ENCODE results near the gene DYRK4. TPM values are rescaled to one million over a fixed set of nuclear protein-coding genes. Genes with fewer than 3 reads are reported as not detected.

DYRK4 gene
- total RNA-seq, 1 donor from 2014 or later = 19.4 TPM

DNA sequence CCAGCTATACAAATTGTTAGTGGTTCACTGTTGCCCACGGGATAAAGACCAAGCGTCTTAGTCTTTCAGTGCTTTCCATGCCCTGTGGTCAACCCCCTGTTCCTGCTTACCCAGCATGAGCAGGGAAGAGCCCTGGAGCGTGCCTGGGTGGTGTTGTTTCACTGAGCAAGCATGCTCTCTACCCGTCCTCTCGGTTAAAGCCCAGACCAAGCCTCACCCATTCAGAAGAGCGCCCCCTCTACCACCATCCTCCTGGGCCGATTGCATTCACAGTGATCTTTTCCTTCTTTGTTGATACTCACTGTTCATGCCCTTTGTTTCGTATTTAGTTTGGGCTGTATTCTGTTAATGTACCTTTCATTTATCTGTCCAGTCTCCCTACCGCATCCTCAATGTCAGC is 25.1 kb downstream of the DYRK4 start:
- Histone ChIP-seq H3K4me1 (no peaks in the 10 kb centered on the region), H3K4me3 (no peak overlapping the region), H3K27me3 (no peaks in the 10 kb centered on the region), H3K27ac (no peak overlapping the region), H3K36me3 (no peaks in the 10 kb centered on the region), H3K9me3 (no peaks in the 10 kb centered on the region)
- no peak for TF ChIP-seq POLR2A (IDR thresholded peaks at IDR 0.05)
- TF ChIP-seq POLR2AphosphoS5 (IDR thresholded peaks at IDR 0.05; ENCODE audit: insufficient read depth in 1 of 2, low read depth in 1 of 2) = no peak
- TF ChIP-seq, protein P1, sequence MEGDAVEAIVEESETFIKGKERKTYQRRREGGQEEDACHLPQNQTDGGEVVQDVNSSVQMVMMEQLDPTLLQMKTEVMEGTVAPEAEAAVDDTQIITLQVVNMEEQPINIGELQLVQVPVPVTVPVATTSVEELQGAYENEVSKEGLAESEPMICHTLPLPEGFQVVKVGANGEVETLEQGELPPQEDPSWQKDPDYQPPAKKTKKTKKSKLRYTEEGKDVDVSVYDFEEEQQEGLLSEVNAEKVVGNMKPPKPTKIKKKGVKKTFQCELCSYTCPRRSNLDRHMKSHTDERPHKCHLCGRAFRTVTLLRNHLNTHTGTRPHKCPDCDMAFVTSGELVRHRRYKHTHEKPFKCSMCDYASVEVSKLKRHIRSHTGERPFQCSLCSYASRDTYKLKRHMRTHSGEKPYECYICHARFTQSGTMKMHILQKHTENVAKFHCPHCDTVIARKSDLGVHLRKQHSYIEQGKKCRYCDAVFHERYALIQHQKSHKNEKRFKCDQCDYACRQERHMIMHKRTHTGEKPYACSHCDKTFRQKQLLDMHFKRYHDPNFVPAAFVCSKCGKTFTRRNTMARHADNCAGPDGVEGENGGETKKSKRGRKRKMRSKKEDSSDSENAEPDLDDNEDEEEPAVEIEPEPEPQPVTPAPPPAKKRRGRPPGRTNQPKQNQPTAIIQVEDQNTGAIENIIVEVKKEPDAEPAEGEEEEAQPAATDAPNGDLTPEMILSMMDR (IDR thresholded peaks at IDR 0.05) = no peak
- DNase-seq (ENCODE audit: extremely low spot score in 2 of 2) = peak in 1 of 2 donors; percentile 16
- intact Hi-C loops (cut with DNase I) = no loop called here

DNA sequence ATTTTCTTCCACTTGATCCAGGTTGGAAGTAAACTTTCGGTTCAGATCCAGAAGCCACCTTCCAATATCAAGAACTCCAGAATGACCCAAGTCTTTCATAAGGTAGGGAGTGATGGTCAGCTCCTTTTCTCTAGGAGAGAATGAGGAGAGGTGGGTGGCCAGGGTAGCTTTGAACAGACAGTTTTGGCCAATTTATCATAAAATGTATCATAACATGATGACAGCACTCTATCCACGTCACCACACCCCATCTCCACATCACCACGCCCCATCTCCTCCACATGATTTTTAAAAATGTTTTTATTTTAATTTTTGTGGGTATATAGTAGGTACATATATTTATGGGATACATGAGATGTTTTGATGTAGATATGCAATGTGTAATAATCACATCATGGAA is 26.9 kb downstream of the DYRK4 start:
- Histone ChIP-seq H3K4me1 (no peaks in the 10 kb centered on the region), H3K9me3 (no peaks in the 10 kb centered on the region), H3K27ac (no peak overlapping the region), H3K4me3 (no peak overlapping the region), H3K27me3 (no peaks in the 10 kb centered on the region), H3K36me3 (no peaks in the 10 kb centered on the region)
- DNase-seq (ENCODE audit: extremely low spot score in 2 of 2) = no peak
- no peak for TF ChIP-seq POLR2AphosphoS5 (IDR thresholded peaks at IDR 0.05; ENCODE audit: insufficient read depth in 1 of 2, low read depth in 1 of 2)
- TF ChIP-seq, protein P1 (IDR thresholded peaks at IDR 0.05) = no peak
- no peak for TF ChIP-seq POLR2A (IDR thresholded peaks at IDR 0.05)
- intact Hi-C loops (cut with DNase I) = no loop called here

DNA sequence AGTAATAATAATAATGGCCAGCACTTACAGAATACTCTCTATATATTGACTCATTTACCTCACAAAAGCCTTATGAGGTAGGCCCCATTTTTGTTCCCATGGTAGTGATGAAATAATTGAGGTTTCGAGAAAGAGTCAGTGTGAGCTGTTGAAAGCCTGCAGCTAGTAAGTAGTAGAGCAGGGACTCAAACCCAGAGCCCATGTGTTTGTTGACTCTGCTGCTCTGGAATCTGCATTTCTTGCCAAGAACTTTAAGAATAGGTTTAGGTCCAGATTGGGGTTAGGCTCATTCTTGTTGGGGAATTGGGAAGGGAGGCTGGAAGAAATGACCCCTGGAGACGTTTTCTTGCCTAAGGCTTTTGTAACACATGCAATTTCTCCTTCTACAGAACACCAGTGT is 27.9 kb downstream of the DYRK4 start:
- no peak overlapping the region for H3K27ac ChIP-seq
- intact Hi-C loops (cut with DNase I) = no loop called here
- H3K9me3 ChIP-seq = no peaks in the 10 kb centered on the region
- no peaks in the 10 kb centered on the region for H3K27me3 ChIP-seq
- DNase-seq (ENCODE audit: extremely low spot score in 2 of 2) = no peak
- H3K4me3 ChIP-seq = no peak overlapping the region
- H3K4me1 ChIP-seq = no peaks in the 10 kb centered on the region
- no peaks in the 10 kb centered on the region for H3K36me3 ChIP-seq
- TF ChIP-seq POLR2A (IDR thresholded peaks at IDR 0.05) (no peak), POLR2AphosphoS5 (IDR thresholded peaks at IDR 0.05; ENCODE audit: insufficient read depth in 1 of 2, low read depth in 1 of 2) (no peak)
- TF ChIP-seq, protein P1 (IDR thresholded peaks at IDR 0.05) = no peak

DNA sequence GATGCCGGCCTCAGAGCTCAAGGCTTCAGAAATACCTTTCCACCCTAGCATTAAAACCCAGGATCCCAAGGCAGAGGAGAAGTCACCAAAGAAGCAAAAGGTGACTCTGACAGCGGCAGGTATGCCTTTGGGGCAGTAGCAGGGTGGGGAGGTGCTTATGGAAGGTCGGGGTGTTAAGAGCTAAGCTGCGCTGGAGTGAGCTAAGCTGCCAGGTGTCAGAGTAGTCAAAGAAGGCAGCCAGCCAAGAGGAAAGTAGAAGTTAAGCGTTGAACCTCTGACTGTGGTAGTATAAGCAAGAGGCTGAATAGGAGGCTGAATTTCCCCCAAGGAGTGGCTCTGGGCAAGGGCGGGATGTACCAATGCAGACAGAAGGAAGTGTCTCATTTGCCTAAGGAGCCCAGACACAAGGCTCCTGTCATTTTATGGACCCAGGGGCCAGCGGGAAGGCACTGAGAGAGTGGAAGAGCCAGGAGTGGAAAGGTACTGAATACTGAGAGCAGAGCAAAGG is 29.2 kb downstream of the DYRK4 start:
- Histone ChIP-seq H3K27ac (no peak overlapping the region), H3K9me3 (no peaks in the 10 kb centered on the region), H3K4me1 (no peaks in the 10 kb centered on the region), H3K36me3 (no peaks in the 10 kb centered on the region), H3K27me3 (no peaks in the 10 kb centered on the region), H3K4me3 (no peak overlapping the region)
- TF ChIP-seq POLR2A (IDR thresholded peaks at IDR 0.05) = no peak
- TF ChIP-seq, protein P1 (IDR thresholded peaks at IDR 0.05) = no peak
- no peak for TF ChIP-seq POLR2AphosphoS5 (IDR thresholded peaks at IDR 0.05; ENCODE audit: insufficient read depth in 1 of 2, low read depth in 1 of 2)
- no peak for DNase-seq (ENCODE audit: extremely low spot score in 2 of 2)
- intact Hi-C loops (cut with DNase I) = no loop called here

DNA sequence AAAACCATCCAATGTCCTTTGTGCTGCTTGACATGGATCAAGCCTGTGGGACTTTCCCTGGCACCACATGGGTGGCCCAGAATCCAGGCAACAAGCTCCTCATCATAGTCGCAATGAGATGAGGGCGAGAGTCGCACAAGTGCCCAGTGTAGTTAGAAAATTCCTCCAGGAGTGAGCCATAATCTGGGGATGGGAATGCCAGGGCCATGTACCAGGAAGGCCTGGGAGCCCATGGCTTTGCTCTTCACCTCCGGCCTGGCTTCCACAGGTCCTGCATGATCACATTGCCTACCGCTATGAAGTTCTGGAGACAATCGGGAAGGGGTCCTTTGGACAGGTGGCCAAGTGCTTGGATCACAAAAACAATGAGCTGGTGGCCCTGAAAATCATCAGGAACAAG is 33.9 kb downstream of the DYRK4 start:
- Histone ChIP-seq H3K36me3 (no peaks in the 10 kb centered on the region), H3K4me1 (no peaks in the 10 kb centered on the region), H3K27me3 (no peaks in the 10 kb centered on the region), H3K27ac (no peak overlapping the region), H3K9me3 (no peaks in the 10 kb centered on the region), H3K4me3 (no peak overlapping the region)
- DNase-seq (ENCODE audit: extremely low spot score in 2 of 2) = no peak
- intact Hi-C loops (cut with DNase I) = no loop called here
- TF ChIP-seq POLR2AphosphoS5 (IDR thresholded peaks at IDR 0.05; ENCODE audit: insufficient read depth in 1 of 2, low read depth in 1 of 2) (no peak), POLR2A (IDR thresholded peaks at IDR 0.05) (no peak)
- TF ChIP-seq, protein P1 (IDR thresholded peaks at IDR 0.05) = no peak
